Esophagus muscularis mucosa (tissue), 4 donors: Measurements from ENCODE around the gene CR1L. TPM values are rescaled to one million over a fixed set of nuclear protein-coding genes. Genes with fewer than 3 reads are reported as not detected.

Experiments used
- DNase-seq: peaks from one replicate; pipeline ENCODE4 v3.0.0-alpha.2; 2017; ENCODE audit errors: extremely low spot score
- H3K27ac ChIP-seq, 4 donors: fragments of 200-600 bp; sonication (generic); replicated peaks in 1 of 4; 1 replicate in 3 of 4; 2 replicates in 1 of 4; pipeline ENCODE4 v1.5.1; 2016 to 2019; ENCODE audit warnings: mild to moderate bottlenecking in 1 of 4
- H3K27me3 ChIP-seq, 4 donors: fragments of 200-600 bp; sonication (generic); one replicate each; pipeline versions ENCODE4 v1.5.1 to v1.6.0; 2016 to 2019
- H3K36me3 ChIP-seq, 4 donors: fragments of 200-600 bp; sonication (generic); one replicate each; pipeline ENCODE4 v1.5.1; 2016 to 2019
- H3K4me1 ChIP-seq, 4 donors: fragments of 200-600 bp; sonication (generic); one replicate each; pipeline ENCODE4 v1.5.1; 2016 to 2019
- H3K4me3 ChIP-seq, 4 donors: fragments of 200-600 bp; sonication (generic); 1 replicate in 2 of 4; 2 replicates in 2 of 4; pipeline ENCODE4 v1.5.1; 2016 to 2019; ENCODE audit warnings: mild to moderate bottlenecking in 4 of 4, moderate library complexity in 1 of 4
- H3K9me3 ChIP-seq, 4 donors: fragments of 200-600 bp; sonication (generic); 1 replicate in 3 of 4; 2 replicates in 1 of 4; pipeline ENCODE4 v1.5.1; 2016 to 2019
- EP300 ChIP-seq: sonication (generic); formaldehyde crosslinking; IDR thresholded peaks from one replicate; pipeline ENCODE4 v1.6.1; 2017; ENCODE audit warnings: antibody characterized with exemption
- POLR2A ChIP-seq: fragments of 450-650 bp; IDR thresholded peaks from one replicate; pipeline ENCODE4 v1.6.1; 2017; ENCODE audit warnings: antibody characterized with exemption, moderate library complexity, mild to moderate bottlenecking, low read depth
- POLR2AphosphoS5 ChIP-seq, 2 donors: sonication (generic); formaldehyde crosslinking; IDR thresholded peaks; one replicate each; pipeline ENCODE4 v1.6.1; 2017; ENCODE audit warnings: antibody characterized with exemption in 2 of 2
- WGBS: methylation state at CpG from one replicate; pipeline ENCODE4 v1.1.5; 2018; 5-methylcytosine and 5-hydroxymethylcytosine counted together
- intact Hi-C: fragments of 100-400 bp; cut with DNase I; formaldehyde crosslinking; loops from one replicate; pipeline ENCODE4 v1.15.1; 2023
- total RNA-seq, 4 donors: library from RNA; depleted of rRNA; stranded (reverse); fragments of >200 nt; gene quantifications; one replicate each; pipeline versions ENCODE4 v1.1.0 to v1.2.1, GENCODE V29; 2016
- TF ChIP-seq, protein P1 (sequence below), 3 experiments: fragments of 200-600 bp in 2 of 3; fragments of 450-650 bp in 1 of 3; sonication (generic) in 2 of 3; IDR thresholded peaks; one replicate each; pipeline ENCODE4 v1.5.1; 2017 to 2019; ENCODE audit warnings: antibody characterized with exemption in 3 of 3, mild to moderate bottlenecking in 2 of 3, moderate library complexity in 1 of 3

Gene CR1L
- total RNA-seq, 4 donors from 2014 or later, result not detected

DNA sequence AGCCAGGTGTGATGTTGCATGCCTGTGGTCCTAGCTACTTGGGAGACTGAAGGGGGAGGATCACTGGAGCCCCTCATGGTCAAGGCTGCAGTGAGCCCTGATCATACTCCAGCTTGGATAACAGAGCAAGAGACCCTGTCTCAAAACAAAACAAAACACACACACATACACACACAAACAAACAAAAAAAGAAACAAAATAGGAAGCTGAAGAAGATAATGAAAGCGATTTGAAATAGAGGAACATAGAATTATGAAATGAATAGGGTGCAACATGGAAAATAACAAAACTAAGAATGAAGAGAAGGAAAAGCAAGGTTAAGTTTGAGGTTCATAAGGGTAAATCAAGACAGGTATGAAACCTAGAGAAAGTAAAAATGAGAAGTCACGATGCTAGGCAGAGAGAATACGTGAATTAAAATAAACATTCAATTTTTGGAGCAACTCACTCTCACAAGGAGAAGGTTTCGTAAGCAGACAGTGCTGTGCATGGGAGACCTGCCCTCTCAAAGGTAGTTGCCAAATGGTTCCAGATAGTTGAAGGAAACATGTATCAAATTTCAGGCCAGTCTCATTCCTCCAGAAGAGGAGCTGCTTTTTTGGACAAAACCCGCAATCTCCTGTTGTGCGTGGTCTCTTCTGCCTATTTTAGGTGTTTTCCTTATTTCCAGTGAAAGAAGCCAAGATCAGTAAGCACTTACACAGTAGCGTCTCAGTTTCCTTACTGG lies 110.2 kb downstream of the CR1L start:
- H3K27me3 ChIP-seq, result no peaks in the 10 kb centered on the region
- peaks cover 12 to 33% (median 27%) of the 10 kb centered on the region in 4 donors for H3K36me3 ChIP-seq
- no peak for DNase-seq
- no peak overlapping the region for H3K4me3 ChIP-seq
- H3K27ac ChIP-seq, result no peak overlapping the region
- TF ChIP-seq, protein P1, sequence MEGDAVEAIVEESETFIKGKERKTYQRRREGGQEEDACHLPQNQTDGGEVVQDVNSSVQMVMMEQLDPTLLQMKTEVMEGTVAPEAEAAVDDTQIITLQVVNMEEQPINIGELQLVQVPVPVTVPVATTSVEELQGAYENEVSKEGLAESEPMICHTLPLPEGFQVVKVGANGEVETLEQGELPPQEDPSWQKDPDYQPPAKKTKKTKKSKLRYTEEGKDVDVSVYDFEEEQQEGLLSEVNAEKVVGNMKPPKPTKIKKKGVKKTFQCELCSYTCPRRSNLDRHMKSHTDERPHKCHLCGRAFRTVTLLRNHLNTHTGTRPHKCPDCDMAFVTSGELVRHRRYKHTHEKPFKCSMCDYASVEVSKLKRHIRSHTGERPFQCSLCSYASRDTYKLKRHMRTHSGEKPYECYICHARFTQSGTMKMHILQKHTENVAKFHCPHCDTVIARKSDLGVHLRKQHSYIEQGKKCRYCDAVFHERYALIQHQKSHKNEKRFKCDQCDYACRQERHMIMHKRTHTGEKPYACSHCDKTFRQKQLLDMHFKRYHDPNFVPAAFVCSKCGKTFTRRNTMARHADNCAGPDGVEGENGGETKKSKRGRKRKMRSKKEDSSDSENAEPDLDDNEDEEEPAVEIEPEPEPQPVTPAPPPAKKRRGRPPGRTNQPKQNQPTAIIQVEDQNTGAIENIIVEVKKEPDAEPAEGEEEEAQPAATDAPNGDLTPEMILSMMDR (IDR thresholded peaks at IDR 0.05), result no peak
- no peak for TF ChIP-seq POLR2A
- no peak for TF ChIP-seq EP300
- TF ChIP-seq POLR2AphosphoS5 (IDR thresholded peaks at IDR 0.05), result no peak
- H3K9me3 ChIP-seq, result no peaks in the 10 kb centered on the region
- H3K4me1 ChIP-seq, result peaks cover 42 to 51% (median 46%) of the 10 kb centered on the region in 4 donors
- WGBS, result 78% methylated on average over 7 of the region's 7 CpGs
- intact Hi-C loops, result loop anchor here (5.0 kb wide), 2 partner anchors 42 to 117 kb away; no protein-coding TSS in a partner anchor

- no peak for DNase-seq
- WGBS, result 62% methylated on average over 2 of the region's 2 CpGs
- Histone ChIP-seq H3K36me3 (peaks cover 15 to 42% (median 34%) of the 10 kb centered on the region in 4 donors), H3K4me1 (peaks cover 35 to 43% (median 38%) of the 10 kb centered on the region in 4 donors), H3K4me3 (no peak overlapping the region), H3K9me3 (no peaks in the 10 kb centered on the region), H3K27ac (no peak overlapping the region), H3K27me3 (no peaks in the 10 kb centered on the region)
- intact Hi-C loops, result no loop called here
- TF ChIP-seq EP300, result no peak
- TF ChIP-seq, protein P1 (IDR thresholded peaks at IDR 0.05), result no peak
- no peak for TF ChIP-seq POLR2A
- no peak for TF ChIP-seq POLR2AphosphoS5 (IDR thresholded peaks at IDR 0.05)
Observed at GRCh38 chr1:207755846-207756693, 111.1 kb downstream of the CR1L start.

DNA sequence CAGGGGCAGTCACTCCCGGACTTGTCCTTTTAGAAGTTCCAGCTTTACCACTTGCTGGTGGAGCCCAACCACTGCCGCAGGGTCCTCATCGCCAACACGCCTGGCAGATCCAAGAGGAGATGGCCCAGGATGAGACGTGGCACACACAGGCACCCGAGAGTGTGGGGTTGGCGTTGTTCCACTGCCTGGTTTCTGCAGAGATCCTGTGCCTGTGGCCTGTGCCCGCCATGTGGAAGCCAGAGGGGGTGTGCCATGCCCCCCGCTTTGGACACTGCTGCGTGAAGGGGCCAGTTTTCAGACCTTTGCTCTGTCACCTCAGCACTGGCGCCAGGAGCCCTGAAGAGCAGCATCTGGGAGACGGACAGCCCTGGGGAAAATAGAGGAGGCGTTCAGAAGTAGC lies 117.7 kb downstream of the CR1L start:
- intact Hi-C loops, result no loop called here
- H3K9me3 ChIP-seq, result no peaks in the 10 kb centered on the region
- peaks cover 21 to 91% (median 76%) of the 10 kb centered on the region in 4 donors for H3K36me3 ChIP-seq
- H3K27ac ChIP-seq, result no peak overlapping the region
- H3K27me3 ChIP-seq, result no peaks in the 10 kb centered on the region
- no peak for DNase-seq
- H3K4me1 ChIP-seq, result no peaks in the 10 kb centered on the region
- TF ChIP-seq EP300, result no peak
- TF ChIP-seq, protein P1 (IDR thresholded peaks at IDR 0.05), result no peak
- no peak for TF ChIP-seq POLR2AphosphoS5 (IDR thresholded peaks at IDR 0.05)
- no peak for TF ChIP-seq POLR2A
- no peak overlapping the region for H3K4me3 ChIP-seq
- WGBS, result 96% methylated on average over 9 of the region's 13 CpGs

DNA sequence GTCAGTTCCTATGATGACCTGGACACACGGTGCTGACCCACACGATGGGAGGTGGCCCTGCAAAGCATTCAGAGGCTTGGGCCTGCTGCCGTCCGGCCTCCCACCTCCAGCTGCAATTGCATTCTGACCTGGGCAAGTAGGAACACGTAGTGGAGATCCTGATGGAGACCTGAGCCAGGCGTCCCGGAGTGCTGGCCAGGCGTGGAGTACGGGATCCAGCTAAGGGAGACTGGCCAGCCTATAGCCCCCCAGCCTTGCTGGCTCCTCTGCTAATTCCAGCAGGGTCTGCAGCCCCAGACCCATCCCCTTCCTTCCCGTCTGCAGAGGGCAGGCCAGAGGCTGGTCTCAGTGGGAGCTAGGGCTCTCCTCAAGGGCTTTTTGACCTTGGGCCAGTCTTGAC lies 118.2 kb downstream of the CR1L start:
- Histone ChIP-seq H3K4me1 (no peaks in the 10 kb centered on the region), H3K27me3 (no peaks in the 10 kb centered on the region), H3K27ac (no peak overlapping the region), H3K9me3 (no peaks in the 10 kb centered on the region), H3K36me3 (peaks cover 18 to 87% (median 74%) of the 10 kb centered on the region in 4 donors), H3K4me3 (no peak overlapping the region)
- TF ChIP-seq, protein P1 (IDR thresholded peaks at IDR 0.05), result no peak
- no peak for TF ChIP-seq EP300
- no peak for TF ChIP-seq POLR2A
- no peak for TF ChIP-seq POLR2AphosphoS5 (IDR thresholded peaks at IDR 0.05)
- intact Hi-C loops, result no loop called here
- 89% methylated on average over 10 of the region's 10 CpGs for WGBS
- no peak for DNase-seq
